Dendritic cell treated with granulocyte-macrophage colony-stimulating factor and Interleukin-4, amounts not matched to agents 40 ng/mL and 50 ng/mL, for 4 days (primary cell): ENCODE measurements around the gene GAL3ST3.

Experiments used
- H3K27ac Mint-ChIP-seq: one replicate; pipeline ENCODE4 v1.8.0; 2022; ENCODE audit warnings: mild to moderate bottlenecking, mixed read lengths
- H3K27me3 Mint-ChIP-seq: one replicate; pipeline ENCODE4 v1.8.0; 2022; ENCODE audit warnings: mild to moderate bottlenecking, mixed read lengths
- H3K36me3 Mint-ChIP-seq: one replicate; pipeline ENCODE4 v1.8.0; 2022; ENCODE audit warnings: low read depth, mixed read lengths
- H3K4me1 Mint-ChIP-seq: one replicate; pipeline ENCODE4 v1.8.0; 2022; ENCODE audit warnings: low read depth, mixed read lengths
- H3K4me3 Mint-ChIP-seq: one replicate; pipeline ENCODE4 v1.8.0; 2022; ENCODE audit warnings: mild to moderate bottlenecking, moderate library complexity, mixed read lengths
- H3K9me3 Mint-ChIP-seq: one replicate; pipeline ENCODE4 v1.8.0; 2022; ENCODE audit warnings: mixed read lengths
- intact Hi-C: fragments of 100-400 bp; cut with micrococcal nuclease; formaldehyde crosslinking; loops from one replicate; pipeline ENCODE4 v1.15.0; 2022

GAL3ST3 gene

GRCh38 chr11:66064571-66064970 lies 15.6 kb upstream of the GAL3ST3 start:
- Mint-ChIP-seq H3K36me3 (peaks cover 100% of the 10 kb centered on the region), H3K4me1 (peaks cover 54% of the 10 kb centered on the region)

GRCh38 chr11:66063900-66064299 lies 14.9 kb upstream of the GAL3ST3 start:
- intact Hi-C loops, result loop anchor here (10.0 kb wide), 1 partner anchor 59 kb away; the partner anchor contains the start of genes BANF1 and EIF1AD
- Mint-ChIP-seq H3K36me3 (peaks cover 100% of the 10 kb centered on the region), H3K27ac (peak overlapping the region; percentile 29), H3K4me1 (peaks cover 47% of the 10 kb centered on the region), H3K4me3 (no peak overlapping the region), H3K27me3 (no peaks in the 10 kb centered on the region), H3K9me3 (no peaks in the 10 kb centered on the region)

More at GRCh38 chr11:66064571-66064970, 15.6 kb upstream of the GAL3ST3 start:
- no peaks in the 10 kb centered on the region for H3K9me3 Mint-ChIP-seq
- intact Hi-C loops, result loop anchor here (10.0 kb wide), 1 partner anchor 60 kb away; the partner anchor contains the start of genes BANF1 and EIF1AD
- H3K27me3 Mint-ChIP-seq, result no peaks in the 10 kb centered on the region
- H3K4me3 Mint-ChIP-seq, result no peak overlapping the region
- no peak overlapping the region for H3K27ac Mint-ChIP-seq

- Mint-ChIP-seq H3K36me3 (peaks cover 100% of the 10 kb centered on the region), H3K27me3 (no peaks in the 10 kb centered on the region), H3K4me3 (no peak overlapping the region), H3K9me3 (no peaks in the 10 kb centered on the region), H3K4me1 (peaks cover 32% of the 10 kb centered on the region), H3K27ac (no peak overlapping the region)
- intact Hi-C loops, result loop anchor here (10.0 kb wide), 1 partner anchor 58 kb away; the partner anchor contains the start of genes BANF1 and EIF1AD
Observed at GRCh38 chr11:66062408-66062807, 13.4 kb upstream of the GAL3ST3 start.

- peaks cover 21% of the 10 kb centered on the region for H3K4me1 Mint-ChIP-seq
- no peak overlapping the region for H3K27ac Mint-ChIP-seq
- peaks cover 100% of the 10 kb centered on the region for H3K36me3 Mint-ChIP-seq
- H3K27me3 Mint-ChIP-seq, result no peaks in the 10 kb centered on the region
- no peak overlapping the region for H3K4me3 Mint-ChIP-seq
- intact Hi-C loops, result loop anchor here (10.0 kb wide), 1 partner anchor 56 kb away; the partner anchor contains the start of genes BANF1 and EIF1AD
- no peaks in the 10 kb centered on the region for H3K9me3 Mint-ChIP-seq
Observed at GRCh38 chr11:66061268-66061667, 12.3 kb upstream of the GAL3ST3 start.

- peaks cover 100% of the 10 kb centered on the region for H3K36me3 Mint-ChIP-seq
- H3K9me3 Mint-ChIP-seq, result no peaks in the 10 kb centered on the region
- no peaks in the 10 kb centered on the region for H3K27me3 Mint-ChIP-seq
- intact Hi-C loops, result loop anchor here (10.0 kb wide), 1 partner anchor 55 kb away; the partner anchor contains the start of genes BANF1 and EIF1AD
- H3K4me3 Mint-ChIP-seq, result no peak overlapping the region
- H3K4me1 Mint-ChIP-seq, result peaks cover 17% of the 10 kb centered on the region
- H3K27ac Mint-ChIP-seq, result no peak overlapping the region
Observed at GRCh38 chr11:66059966-66060680, 11.2 kb upstream of the GAL3ST3 start.

- H3K27ac Mint-ChIP-seq, result no peak overlapping the region
- no peaks in the 10 kb centered on the region for H3K9me3 Mint-ChIP-seq
- peaks cover 95% of the 10 kb centered on the region for H3K36me3 Mint-ChIP-seq
- intact Hi-C loops, result no loop called here
- no peak overlapping the region for H3K4me3 Mint-ChIP-seq
- H3K27me3 Mint-ChIP-seq, result no peaks in the 10 kb centered on the region
- H3K4me1 Mint-ChIP-seq, result peaks cover 11% of the 10 kb centered on the region
Observed at GRCh38 chr11:66056501-66056900, 7.5 kb upstream of the GAL3ST3 start.

- Mint-ChIP-seq H3K27me3 (no peaks in the 10 kb centered on the region), H3K4me3 (no peak overlapping the region)
Observed at GRCh38 chr11:66055021-66055420, 6.1 kb upstream of the GAL3ST3 start.

GRCh38 chr11:66052664-66052982 lies 3.7 kb upstream of the GAL3ST3 start:
- no peaks in the 10 kb centered on the region for H3K9me3 Mint-ChIP-seq
- peaks cover 20% of the 10 kb centered on the region for H3K4me1 Mint-ChIP-seq
- H3K4me3 Mint-ChIP-seq, result peak overlapping the region; percentile 100
- peak overlapping the region; percentile 98 for H3K27ac Mint-ChIP-seq
- peaks cover 57% of the 10 kb centered on the region for H3K36me3 Mint-ChIP-seq
- peaks cover 19% of the 10 kb centered on the region for H3K27me3 Mint-ChIP-seq
- intact Hi-C loops, result no loop called here

More at GRCh38 chr11:66055021-66055420, 6.1 kb upstream of the GAL3ST3 start:
- no peaks in the 10 kb centered on the region for H3K9me3 Mint-ChIP-seq
- peaks cover 81% of the 10 kb centered on the region for H3K36me3 Mint-ChIP-seq
- H3K27ac Mint-ChIP-seq, result no peak overlapping the region
- intact Hi-C loops, result no loop called here
- H3K4me1 Mint-ChIP-seq, result peaks cover 20% of the 10 kb centered on the region

- Mint-ChIP-seq H3K9me3 (no peaks in the 10 kb centered on the region), H3K27me3 (peaks cover 20% of the 10 kb centered on the region), H3K36me3 (peaks cover 51% of the 10 kb centered on the region), H3K27ac (peak within 1 kb of the TSS; percentile 98), H3K4me3 (peak within 1 kb of the TSS; percentile 100), H3K4me1 (peaks cover 22% of the 10 kb centered on the region)
- intact Hi-C loops, result no loop called here
Observed at GRCh38 chr11:66051766-66052663, 3.1 kb upstream of the GAL3ST3 start, which contains the start of gene SF3B2. TSS of gene SF3B2 (plus strand) at chr11:66052364. CDS start at chr11:66052385, 21 bp downstream.

GRCh38 chr11:66051371-66051765 lies 2.4 kb upstream of the GAL3ST3 start:
- Mint-ChIP-seq H3K27me3 (peaks cover 24% of the 10 kb centered on the region), H3K4me1 (peaks cover 25% of the 10 kb centered on the region), H3K4me3 (peak overlapping the region; percentile 100), H3K36me3 (peaks cover 44% of the 10 kb centered on the region), H3K27ac (peak overlapping the region; percentile 98), H3K9me3 (no peaks in the 10 kb centered on the region)
- intact Hi-C loops, result no loop called here

GRCh38 chr11:66050581-66051231 lies 1.7 kb upstream of the GAL3ST3 start:
- peak overlapping the region; percentile 98 for H3K27ac Mint-ChIP-seq
- H3K4me3 Mint-ChIP-seq, result no peak overlapping the region
- peaks cover 38% of the 10 kb centered on the region for H3K36me3 Mint-ChIP-seq
- intact Hi-C loops, result no loop called here
- no peaks in the 10 kb centered on the region for H3K9me3 Mint-ChIP-seq
- peaks cover 25% of the 10 kb centered on the region for H3K4me1 Mint-ChIP-seq
- H3K27me3 Mint-ChIP-seq, result peaks cover 29% of the 10 kb centered on the region

- Mint-ChIP-seq H3K27ac (no peak overlapping the region), H3K36me3 (peaks cover 8% of the 10 kb centered on the region), H3K9me3 (no peaks in the 10 kb centered on the region), H3K4me1 (peaks cover 30% of the 10 kb centered on the region), H3K4me3 (no peak overlapping the region), H3K27me3 (peaks cover 37% of the 10 kb centered on the region)
- intact Hi-C loops, result no loop called here
Observed at GRCh38 chr11:66047541-66048365, 1.2 kb downstream of the GAL3ST3 start.

GRCh38 chr11:66046901-66047300 lies 2.1 kb downstream of the GAL3ST3 start:
- H3K4me1 Mint-ChIP-seq, result peaks cover 27% of the 10 kb centered on the region
- no peak overlapping the region for H3K27ac Mint-ChIP-seq
- no peaks in the 10 kb centered on the region for H3K36me3 Mint-ChIP-seq
- intact Hi-C loops, result no loop called here
- no peak overlapping the region for H3K4me3 Mint-ChIP-seq
- no peaks in the 10 kb centered on the region for H3K9me3 Mint-ChIP-seq
- peaks cover 37% of the 10 kb centered on the region for H3K27me3 Mint-ChIP-seq
